ENCODE results near the gene FGB.
"Not testable (repeated sequence)": the region's sequence is repeated elsewhere in the genome, so short reads cannot be mapped to it uniquely, and the experiment has no call there.

FGB gene

GRCh38 chr4:154566639-154567204 is 3.9 kb downstream of the FGB start:
- DNase-seq = no peak

- DNase-seq = no peak
Observed at GRCh38 chr4:154569028-154569427, 6.2 kb downstream of the FGB start.

GRCh38 chr4:154569584-154569983 is 6.8 kb downstream of the FGB start:
- DNase-seq = no peak

GRCh38 chr4:154573190-154573870 is 10.5 kb downstream of the FGB start:
- DNase-seq = no peak

DNA sequence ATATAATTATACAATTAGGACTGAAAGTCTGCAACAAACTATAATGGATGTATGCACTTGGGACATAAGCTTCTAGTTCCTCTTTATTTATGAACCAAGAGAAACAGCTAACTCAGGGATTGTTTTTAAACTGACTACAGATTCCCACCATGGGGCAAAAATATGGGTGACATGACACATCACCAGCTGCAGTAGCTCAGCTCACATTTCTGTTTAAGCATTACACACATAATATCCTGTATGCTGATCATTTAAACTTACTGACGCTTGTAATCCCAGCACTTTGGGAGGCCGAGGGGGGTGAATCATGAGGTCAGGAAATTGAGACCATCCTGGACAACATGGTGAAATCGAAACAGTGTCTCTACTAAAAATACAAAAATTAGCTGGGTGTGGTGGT is 11.5 kb downstream of the FGB start:
- no peak for DNase-seq

DNA sequence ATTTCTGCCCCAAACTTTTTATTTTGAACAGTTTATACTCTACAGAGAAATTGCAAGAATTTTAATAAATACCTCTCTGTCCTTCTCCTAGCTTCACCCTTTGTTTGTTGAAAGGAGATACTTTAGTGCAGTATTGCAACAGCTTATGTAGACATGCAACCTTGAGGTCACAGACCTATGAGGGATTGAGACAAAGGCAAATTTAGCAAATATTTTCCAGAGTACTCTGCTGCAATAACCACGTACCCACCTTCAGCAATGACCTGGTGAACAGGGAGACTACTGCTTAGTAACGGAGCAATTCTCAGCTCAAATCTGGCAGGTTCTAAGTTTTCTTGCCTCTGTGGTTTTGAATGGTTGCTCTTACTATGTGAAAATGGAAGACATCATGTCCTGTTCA is 14.5 kb downstream of the FGB start:
- DNase-seq = no peak

DNA sequence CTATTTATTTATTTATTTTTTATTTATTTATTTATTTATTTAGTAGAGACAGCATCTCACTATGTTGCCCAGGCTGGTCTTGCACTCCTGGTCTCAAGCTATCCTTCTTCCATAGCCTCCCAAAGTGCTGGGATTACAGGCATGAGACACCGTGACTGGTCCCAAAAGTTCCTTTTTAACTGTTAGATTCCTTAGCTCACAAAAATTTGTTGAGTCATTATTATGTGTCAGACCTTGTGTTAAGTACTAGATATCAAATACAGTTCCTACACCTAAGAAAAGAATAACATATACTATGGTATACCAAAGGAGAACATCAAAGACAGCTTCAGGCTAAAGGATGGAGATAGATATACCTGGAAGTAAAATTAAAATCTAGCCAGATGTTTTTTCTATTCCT is 16.1 kb downstream of the FGB start:
- DNase-seq = no peak

DNA sequence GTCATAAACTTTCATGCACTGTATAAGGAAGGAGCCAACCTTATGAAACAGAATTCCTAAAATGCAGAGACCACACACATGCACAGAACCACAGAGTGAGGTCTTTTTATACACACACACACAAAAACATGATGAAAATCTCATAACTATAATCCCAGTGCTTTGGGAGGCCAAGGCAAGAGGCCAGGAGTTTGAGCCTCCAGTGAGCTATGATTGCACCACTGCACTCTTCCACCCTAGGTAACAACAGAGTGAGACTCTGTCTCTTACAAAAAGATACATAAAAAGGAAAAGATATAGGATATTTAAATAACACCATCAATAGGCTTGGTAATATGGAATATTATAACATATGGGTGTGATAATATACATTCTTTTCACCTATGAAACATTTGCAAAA is 17.1 kb downstream of the FGB start:
- DNase-seq = no peak

DNA sequence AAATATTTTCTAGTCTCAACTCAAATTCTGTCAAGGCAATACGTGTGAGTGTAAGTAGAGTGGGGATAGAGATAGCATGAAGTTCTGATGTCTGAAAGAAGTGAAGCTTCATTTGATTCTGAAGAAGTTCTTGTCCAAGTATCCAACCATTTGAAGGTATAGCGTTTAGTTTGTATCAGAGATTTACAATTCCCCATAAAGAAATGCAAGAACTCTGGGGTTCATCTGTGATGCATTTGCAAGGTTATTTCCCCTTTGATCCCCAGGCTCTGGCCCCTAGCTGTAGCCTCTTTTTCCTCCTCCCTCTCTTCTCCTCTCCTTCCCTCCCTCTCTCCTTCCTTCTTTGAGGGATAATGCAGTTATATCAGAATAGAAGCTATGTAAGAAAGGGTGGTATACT is 19.9 kb downstream of the FGB start:
- DNase-seq = no peak

- DNase-seq = no peak
Observed at GRCh38 chr4:154583230-154583629, 20.4 kb downstream of the FGB start.

GRCh38 chr4:154583677-154584076 is 20.9 kb downstream of the FGB start:
- no peak for DNase-seq

DNA sequence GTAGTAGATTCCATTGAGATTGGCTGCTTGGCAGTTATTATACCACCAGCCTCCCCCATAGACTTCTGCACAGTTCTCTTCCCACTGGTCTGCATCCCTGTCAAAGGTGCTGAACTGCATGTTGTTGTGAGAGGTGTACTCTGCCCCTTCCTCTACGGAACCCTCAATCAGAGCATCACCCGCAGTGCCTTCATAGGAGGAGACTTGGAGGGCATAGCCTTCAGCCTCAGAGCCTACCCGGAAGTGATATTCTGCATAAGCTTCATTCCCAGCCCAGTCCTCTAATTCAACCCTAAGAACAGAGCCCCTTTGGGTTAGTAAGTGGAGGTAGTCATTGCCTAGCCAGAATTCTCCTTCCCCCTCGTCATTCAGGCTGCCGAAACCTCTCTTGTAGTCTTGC is 21.4 kb downstream of the FGB start:
- DNase-seq = no peak

DNA sequence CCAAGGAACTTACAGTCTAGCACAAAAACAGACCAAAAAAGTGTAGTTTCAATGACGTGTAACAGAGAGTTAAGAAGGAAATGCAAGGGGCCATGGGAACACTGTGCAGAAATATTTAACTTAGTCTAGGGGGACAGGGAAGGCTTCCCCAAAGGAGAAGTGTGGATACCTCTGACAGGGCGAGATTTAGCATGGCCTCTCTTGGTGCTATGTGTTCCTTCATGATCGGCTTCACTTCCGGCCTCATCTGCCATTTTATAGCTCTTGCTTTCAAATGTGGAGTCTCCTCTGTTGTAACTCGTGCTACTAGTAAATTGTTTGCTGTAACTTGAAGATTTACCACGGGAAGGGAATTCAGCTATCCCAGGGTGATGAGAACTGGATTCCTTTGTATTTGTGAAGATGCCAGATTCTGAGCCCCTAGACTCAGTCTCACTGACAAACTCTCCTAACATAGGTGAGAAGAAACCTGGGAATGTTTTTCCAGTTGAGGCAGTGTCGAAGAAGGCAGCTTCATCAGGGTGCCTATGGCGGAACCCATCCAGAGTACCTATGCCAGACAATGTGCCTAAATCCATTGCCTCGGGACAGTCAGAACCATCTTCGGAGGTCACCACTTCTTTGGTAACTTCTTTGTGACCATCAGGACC is 22.7 kb downstream of the FGB start:
- DNase-seq = no peak

GRCh38 chr4:154586296-154587033 is 23.7 kb downstream of the FGB start:
- no peak for DNase-seq

DNA sequence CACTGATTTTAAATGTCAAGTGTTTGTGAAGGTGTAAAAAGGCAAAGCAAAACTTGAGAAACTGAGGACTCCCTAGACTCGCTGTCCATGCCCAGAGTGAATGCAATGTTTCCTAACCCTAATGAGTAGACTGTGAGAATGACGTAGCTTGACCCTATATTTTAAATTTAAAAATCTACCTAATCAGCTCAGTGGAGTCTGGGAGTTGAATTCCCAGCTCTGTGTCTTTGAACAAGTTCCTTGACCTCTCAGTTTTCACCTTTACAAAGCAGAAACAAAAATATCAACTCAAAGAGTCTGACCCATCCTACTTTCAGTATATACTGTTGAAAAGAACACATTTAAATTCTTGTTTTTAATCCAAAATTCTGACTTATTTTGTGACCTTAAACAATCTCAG is 25.4 kb downstream of the FGB start:
- no peak for DNase-seq

DNA sequence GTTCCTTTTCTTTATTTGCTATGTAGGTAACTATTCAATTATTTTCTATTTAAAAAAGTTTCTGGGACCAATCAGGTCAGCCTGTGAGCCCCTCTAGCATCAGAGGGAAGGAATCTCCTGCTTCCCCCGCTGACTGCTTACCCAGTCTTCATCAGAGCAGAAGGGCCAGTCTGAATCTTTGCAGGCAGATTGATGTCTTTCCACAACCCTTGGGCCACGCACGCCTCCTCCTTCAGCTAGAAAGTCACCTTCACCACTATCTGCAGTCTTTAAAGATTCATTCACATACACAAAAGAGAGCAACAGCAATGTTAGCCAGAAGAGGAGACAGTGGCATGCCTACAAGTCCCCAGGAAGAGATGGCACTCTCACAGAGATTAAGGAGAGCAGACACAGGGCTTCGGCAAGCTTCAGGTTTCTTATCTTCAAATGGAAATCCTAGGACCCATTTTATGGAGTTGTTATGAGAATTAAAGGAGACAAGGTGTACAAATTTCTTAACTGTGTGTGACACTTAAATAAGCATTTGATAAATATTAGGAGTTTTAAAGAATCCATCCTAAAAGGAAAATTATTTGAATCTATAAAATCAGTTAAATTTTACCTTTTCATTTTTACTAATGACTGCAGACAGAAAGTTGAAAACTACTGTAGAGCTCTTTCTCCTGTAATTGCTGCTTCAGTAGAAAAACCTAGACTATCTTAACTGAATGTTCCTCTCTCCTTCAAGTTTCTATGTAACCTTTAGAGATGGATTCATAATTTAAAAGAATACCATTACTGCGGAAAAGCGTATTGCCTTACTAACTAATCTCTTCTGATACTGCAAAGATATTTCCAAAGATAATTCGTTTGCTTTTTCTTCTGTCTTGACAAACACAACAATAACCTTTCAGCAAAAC is 26.7 kb downstream of the FGB start:
- no peak for DNase-seq

DNA sequence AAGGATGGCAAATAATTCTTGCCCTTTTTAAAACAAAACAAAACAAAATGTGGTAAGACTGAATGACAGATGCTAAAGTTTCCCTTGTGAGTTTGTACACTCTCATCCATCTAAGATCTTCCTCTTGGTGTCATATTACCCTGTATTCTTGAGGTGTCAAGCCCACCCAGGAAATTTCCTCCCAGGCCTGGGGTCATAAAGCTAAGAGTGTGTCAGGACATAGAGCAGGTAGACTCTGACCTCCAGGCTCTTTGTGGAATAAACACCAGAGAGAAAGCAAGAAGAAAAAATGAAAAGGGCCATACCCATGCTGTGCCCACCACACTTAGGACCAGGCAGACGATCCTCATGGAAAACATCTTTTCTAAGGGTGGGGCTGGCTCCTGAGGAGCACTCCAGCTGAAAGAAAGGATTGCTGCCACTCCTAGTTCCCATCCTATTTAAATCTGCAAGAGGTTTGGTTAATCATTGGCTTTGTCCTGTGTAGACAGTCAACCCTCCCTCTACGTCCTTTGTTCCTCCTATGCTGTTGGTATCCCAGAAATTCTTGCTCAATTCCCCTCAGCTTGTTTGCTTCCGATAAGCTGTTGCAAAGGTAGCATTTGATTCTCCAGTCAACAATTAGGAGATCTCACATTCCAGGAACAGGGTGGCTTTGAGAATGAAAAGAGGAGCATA is 27.7 kb downstream of the FGB start, which contains the start of gene FGA:
Gene FGA (minus strand): TSS at position 414 of the 678 bp plus-strand sequence. CDS start 55 bp downstream, at position 359.
- DNase-seq = no peak

- no peak for DNase-seq
Observed at GRCh38 chr4:154591890-154592289, 29.1 kb downstream of the FGB start.

DNA sequence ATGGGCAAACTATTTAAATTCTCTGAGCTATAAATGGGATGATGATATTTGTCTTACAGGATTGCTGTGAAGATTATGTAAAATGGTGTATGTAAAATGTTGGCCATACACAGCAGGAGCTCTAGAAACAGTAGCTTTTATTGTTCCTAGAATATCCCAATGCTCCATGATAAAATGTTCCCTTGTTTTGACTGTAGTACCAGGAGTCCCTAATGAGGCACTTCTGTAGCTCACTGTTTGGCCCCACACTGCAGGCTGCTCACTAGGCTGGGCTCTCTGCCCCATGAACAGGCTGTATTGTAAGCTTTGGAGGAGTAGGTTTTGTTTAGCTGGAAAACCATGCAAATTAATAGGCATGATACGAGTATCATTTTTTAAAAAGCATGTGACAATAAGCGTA is 31.1 kb downstream of the FGB start:
- DNase-seq = no peak

DNA sequence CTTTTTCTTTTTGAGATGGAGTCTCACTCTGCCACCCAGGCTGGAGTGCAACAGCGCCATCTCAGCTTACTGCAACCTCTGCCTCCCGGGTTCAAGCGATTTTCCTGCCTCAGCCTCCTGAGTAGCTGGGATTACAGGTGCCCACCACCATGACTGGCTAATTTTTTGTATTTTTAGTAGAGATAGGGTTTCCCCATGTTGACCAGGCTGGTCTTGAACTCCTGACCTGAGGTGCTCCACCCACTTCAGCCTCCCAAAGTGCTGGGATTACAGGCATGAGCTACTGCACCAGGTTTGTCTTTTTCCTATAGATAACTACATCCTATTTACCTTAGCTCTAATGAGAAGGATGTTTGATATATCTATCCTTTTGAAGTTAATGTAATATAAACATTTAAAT is 31.5 kb downstream of the FGB start:
- not testable (repeated sequence) for DNase-seq

DNA sequence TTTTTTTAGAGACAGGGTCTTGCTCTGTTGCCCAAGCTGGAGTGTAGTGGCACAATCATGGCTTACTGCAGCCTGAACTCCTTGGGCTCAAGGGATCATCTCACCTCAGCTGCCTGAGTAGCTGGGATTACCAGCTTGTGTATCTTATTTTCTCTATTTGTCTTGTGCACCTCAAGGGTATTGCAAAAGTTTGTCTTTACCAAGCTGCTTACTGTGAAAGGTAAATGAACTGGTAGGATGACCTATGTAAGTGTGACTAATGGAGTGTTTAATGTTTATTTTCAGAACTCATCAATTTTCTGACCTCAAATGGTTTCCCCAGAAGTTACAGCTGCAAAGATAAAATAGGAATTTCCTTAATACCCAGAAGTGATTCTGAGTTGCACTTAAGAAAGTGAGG is 33.0 kb downstream of the FGB start:
- DNase-seq = no peak

DNA sequence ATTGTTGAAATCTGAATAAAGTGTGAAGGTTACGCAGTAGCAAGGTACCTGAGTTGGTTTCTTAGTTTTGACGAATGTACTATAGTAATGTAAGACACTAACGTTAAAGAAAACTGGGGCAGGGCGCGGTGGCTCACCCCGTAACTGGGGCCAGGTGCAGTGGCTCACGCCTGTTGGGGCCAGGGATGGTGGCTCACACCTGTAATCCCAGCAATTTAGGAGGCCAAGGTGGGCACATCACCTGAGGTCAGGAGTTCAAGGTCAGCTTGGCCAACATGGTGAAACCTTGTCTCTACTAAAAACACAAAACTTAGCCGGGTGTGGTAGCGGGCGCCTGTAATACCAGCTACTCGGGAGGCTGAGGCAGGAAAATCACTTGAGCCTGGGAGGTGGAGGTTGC is 34.5 kb downstream of the FGB start:
- not testable (repeated sequence) for DNase-seq

Data from NCI-H748 treated with DMSO at 0.1 percent for 48 hours (cell line).